Measurements from ENCODE around the gene ZNF583. TPM values are rescaled to one million over a fixed set of nuclear protein-coding genes. Genes with fewer than 3 reads are reported as not detected.
A peak's percentile ranks its signal among the peaks of the same experiment; 100 is the strongest.

Gene ZNF583
- total RNA-seq, 1 experiment from 2014 or later = not detected

DNA sequence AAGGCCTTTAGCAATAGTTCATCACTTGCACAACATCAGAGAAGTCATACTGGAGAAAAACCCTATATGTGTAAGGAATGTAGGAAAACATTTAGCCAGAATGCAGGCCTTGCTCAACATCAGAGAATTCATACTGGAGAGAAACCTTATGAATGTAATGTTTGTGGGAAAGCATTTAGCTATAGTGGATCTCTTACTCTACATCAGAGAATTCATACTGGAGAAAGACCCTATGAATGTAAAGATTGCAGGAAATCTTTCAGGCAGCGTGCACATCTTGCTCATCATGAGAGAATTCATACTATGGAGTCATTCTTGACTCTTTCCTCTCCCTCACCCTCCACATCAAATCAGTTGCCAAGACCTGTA, 19.8 kb downstream of the ZNF583 start:
- CTCF ChIA-PET = no interaction called here
- intact Hi-C loops (cut with micrococcal nuclease) = no loop called here

GRCh38 chr19:56441206-56441792, 37.2 kb downstream of the ZNF583 start:
- ATAC-seq = no peak
- no peak for TF ChIP-seq EZH2phosphoT487 (IDR thresholded peaks at IDR 0.05; ENCODE audit: borderline replicate concordance)
- no peak for TF ChIP-seq ZBTB33 (IDR thresholded peaks at IDR 0.05; ENCODE audit: extremely low read depth, insufficient replicate concordance, low read length)
- TF ChIP-seq FOSL1 (IDR thresholded peaks at IDR 0.05; ENCODE audit: low read depth) = no peak
- no peak for TF ChIP-seq CEBPB (IDR thresholded peaks at IDR 0.05; ENCODE audit: low read depth)
- TF ChIP-seq ZNF274 (IDR thresholded peaks at IDR 0.05; ENCODE audit: low read depth, low read length) = peak; percentile 55
- TF ChIP-seq POLR2AphosphoS5 (IDR thresholded peaks at IDR 0.05; ENCODE audit: low read depth, low read length) = no peak
- no TSS peak for BruUV-seq (replicated peaks)
- ChIA-PET RAD21 (ENCODE audit: low non-redundant PET in 1 of 2, low total read pairs in 2 of 2, uncharacterized antibody in 2 of 2, unreplicated experiment in 2 of 2) (no interaction called here), CTCF (no interaction called here), POLR2A (no interaction called here)
- Histone ChIP-seq H3K79me2 (ENCODE audit: insufficient read depth, low read length) (no peaks in the 10 kb centered on the region), H3K27me3 (ENCODE audit: insufficient read depth, low read length) (no peaks in the 10 kb centered on the region), H2AFZ (ENCODE audit: low read depth, low read length, poor library complexity, severe bottlenecking) (no peak overlapping the region), H3K9me3 (ENCODE audit: control insufficient read depth in 1 of 2, insufficient read depth in 1 of 2, low read depth in 1 of 2, low read length in 2 of 2) (peaks cover 21 to 32% of the 10 kb centered on the region in 2 experiments; a peak in 3 of 4 replicates), H3K27ac (ENCODE audit: low read depth, low read length) (no peak overlapping the region), H3K4me2 (ENCODE audit: low read length) (no peak overlapping the region), H3K36me3 (ENCODE audit: control insufficient read depth in 1 of 2, insufficient read depth in 2 of 2, low read length in 2 of 2) (no peaks in the 10 kb centered on the region), H4K20me1 (ENCODE audit: insufficient read depth) (no peaks in the 10 kb centered on the region), H3K9me2 (ENCODE audit: insufficient read depth) (no peaks in the 10 kb centered on the region), H3K4me1 (ENCODE audit: control insufficient read depth in 1 of 2, insufficient read depth in 2 of 2, low read length in 2 of 2) (no peaks in the 10 kb centered on the region), H3K4me3 (replicated peaks in 1 of 2; ENCODE audit: low read depth in 1 of 2, low read length in 2 of 2) (no peak overlapping the region), H3K9ac (ENCODE audit: low read length) (no peak overlapping the region)
- DNase-seq (ENCODE audit: low read depth, low spot score) = no peak
- intact Hi-C loops (cut with micrococcal nuclease) = no loop called here

More for the DNA sequence above, 19.8 kb downstream of the ZNF583 start:
- no peaks in the 10 kb centered on the region for H3K9me2 ChIP-seq (ENCODE audit: insufficient read depth)
- TF ChIP-seq ZNF274 (IDR thresholded peaks at IDR 0.05; ENCODE audit: low read depth, low read length) (peak; percentile 88), EZH2phosphoT487 (IDR thresholded peaks at IDR 0.05; ENCODE audit: borderline replicate concordance) (no peak)
- no peak for DNase-seq (ENCODE audit: low read depth, low spot score)
- ChIA-PET POLR2A (no interaction called here), RAD21 (ENCODE audit: low non-redundant PET in 1 of 2, low total read pairs in 2 of 2, uncharacterized antibody in 2 of 2, unreplicated experiment in 2 of 2) (no interaction called here)
- BruUV-seq (replicated peaks) = no TSS peak
- ATAC-seq = no peak
- H3K27me3 ChIP-seq (ENCODE audit: insufficient read depth, low read length) = no peaks in the 10 kb centered on the region
- H3K4me2 ChIP-seq (ENCODE audit: low read length) = no peak overlapping the region
- H3K4me1 ChIP-seq (ENCODE audit: control insufficient read depth in 1 of 2, insufficient read depth in 2 of 2, low read length in 2 of 2) = no peaks in the 10 kb centered on the region
- no peaks in the 10 kb centered on the region for H3K79me2 ChIP-seq (ENCODE audit: insufficient read depth, low read length)
- peaks cover 31 to 50% of the 10 kb centered on the region in 2 experiments for H3K9me3 ChIP-seq (ENCODE audit: control insufficient read depth in 1 of 2, insufficient read depth in 1 of 2, low read depth in 1 of 2, low read length in 2 of 2)
- no peak overlapping the region for H3K4me3 ChIP-seq (replicated peaks in 1 of 2; ENCODE audit: low read depth in 1 of 2, low read length in 2 of 2)
- H3K27ac ChIP-seq (ENCODE audit: low read depth, low read length) = no peak overlapping the region
- no peaks in the 10 kb centered on the region for H3K36me3 ChIP-seq (ENCODE audit: control insufficient read depth in 1 of 2, insufficient read depth in 2 of 2, low read length in 2 of 2)
- no peaks in the 10 kb centered on the region for H4K20me1 ChIP-seq (ENCODE audit: insufficient read depth)
- no peak overlapping the region for H3K9ac ChIP-seq (ENCODE audit: low read length)
- no peak overlapping the region for H2AFZ ChIP-seq (ENCODE audit: low read depth, low read length, poor library complexity, severe bottlenecking)

All from HCT116 (cell line).